GM23338 (cell line): ENCODE results near the gene CCDC68. TPM values are rescaled to one million over a fixed set of nuclear protein-coding genes. Genes with fewer than 3 reads are reported as not detected.

Experiments used
- ATAC-seq: fragments of 200-7000 bp; cut with Tn5 transposase; 3 replicates; pipeline ENCODE4 v1.9.1; 2020
- DNase-seq: peaks from one replicate; pipeline ENCODE4 v3.0.0-alpha.2; 2015; ENCODE audit warnings: low spot score
- H2AFZ ChIP-seq: fragments of 200-600 bp; sonication (generic); 2 replicates; pipeline ENCODE4 v1.8.0; 2016; ENCODE audit warnings: antibody characterized with exemption, mild to moderate bottlenecking, moderate library complexity
- H3F3A ChIP-seq: fragments of 200-600 bp; sonication (generic); replicated peaks from 2 replicates; pipeline ENCODE4 v1.8.0; 2017; ENCODE audit warnings: antibody characterized with exemption, mixed run types, low read depth
- H3K27ac ChIP-seq: fragments of 200-600 bp; sonication (generic); 2 replicates; pipeline ENCODE4 v1.6.1; 2016; ENCODE audit warnings: low read depth
- H3K27me3 ChIP-seq: fragments of 200-600 bp; sonication (generic); 2 replicates; pipeline ENCODE4 v1.8.0; 2016; ENCODE audit warnings: mild to moderate bottlenecking, mixed run types, moderate library complexity; ENCODE audit not compliant: insufficient read depth
- H3K36me3 ChIP-seq: fragments of 200-600 bp; sonication (generic); 2 replicates; pipeline ENCODE4 v1.8.0; 2016; ENCODE audit warnings: mild to moderate bottlenecking; ENCODE audit not compliant: insufficient read depth
- H3K4me1 ChIP-seq: fragments of 200-600 bp; sonication (generic); 2 replicates; pipeline ENCODE4 v1.8.0; 2016; ENCODE audit warnings: mild to moderate bottlenecking, moderate library complexity; ENCODE audit not compliant: insufficient read depth
- H3K4me2 ChIP-seq: fragments of 200-600 bp; sonication (generic); 2 replicates; pipeline ENCODE4 v1.7.1; 2017; ENCODE audit warnings: mixed run types
- H3K4me3 ChIP-seq: fragments of 200-600 bp; sonication (generic); 2 replicates; pipeline ENCODE4 v1.6.1; 2016; ENCODE audit warnings: mixed run types
- H3K79me2 ChIP-seq: fragments of 200-600 bp; sonication (generic); replicated peaks from 2 replicates; pipeline ENCODE4 v1.8.0; 2017; ENCODE audit warnings: mild to moderate bottlenecking; ENCODE audit not compliant: insufficient read depth
- H3K9me2 ChIP-seq: fragments of 200-600 bp; sonication (generic); 2 replicates; pipeline ENCODE4 v1.8.0; 2017; ENCODE audit not compliant: insufficient read depth
- H4K20me1 ChIP-seq: fragments of 200-600 bp; sonication (generic); replicated peaks from 2 replicates; pipeline ENCODE4 v1.8.0; 2017; ENCODE audit warnings: mild to moderate bottlenecking; ENCODE audit not compliant: insufficient read depth
- H3K27ac Mint-ChIP-seq: 2 replicates; pipeline ENCODE4 v1.8.0; 2020; ENCODE audit warnings: inconsistent platforms, mild to moderate bottlenecking, moderate library complexity, mixed read lengths
- H3K27me3 Mint-ChIP-seq: 3 replicates; pipeline ENCODE4 v1.8.0; 2022; ENCODE audit warnings: low read depth, mild to moderate bottlenecking, moderate library complexity, mixed read lengths, inconsistent platforms; ENCODE audit not compliant: insufficient read depth, poor library complexity
- H3K36me3 Mint-ChIP-seq: 3 replicates; pipeline ENCODE4 v1.8.0; 2021; ENCODE audit warnings: low read depth, mild to moderate bottlenecking, inconsistent platforms, moderate library complexity, mixed read lengths
- H3K4me1 Mint-ChIP-seq: 3 replicates; pipeline ENCODE4 v1.8.0; 2020; ENCODE audit warnings: mild to moderate bottlenecking, inconsistent platforms, mixed read lengths
- H3K4me3 Mint-ChIP-seq: 3 replicates; pipeline ENCODE4 v1.8.0; 2021; ENCODE audit warnings: moderate library complexity, mild to moderate bottlenecking, inconsistent platforms, mixed read lengths
- H3K9me3 Mint-ChIP-seq: 3 replicates; pipeline ENCODE4 v1.8.0; 2020; ENCODE audit warnings: moderate library complexity, mild to moderate bottlenecking, inconsistent platforms, mixed read lengths
- CREB1 ChIP-seq: fragments of 250-450 bp; sonication (Bioruptor Pico); IDR thresholded peaks from 2 replicates; pipeline ENCODE4 v1.5.0; 2020; ENCODE audit warnings: low read depth, mild to moderate bottlenecking, moderate library complexity
- CTCF ChIP-seq, 2 experiments: fragments of 200-600 bp in 1 of 2; sonication (generic) in 1 of 2; conservative IDR thresholded peaks; 2 replicates each; pipeline versions ENCODE4 v1.5.1 to v1.6.1; 2016 to 2017; ENCODE audit warnings: antibody characterized with exemption in 2 of 2, low read depth in 2 of 2, mild to moderate bottlenecking in 2 of 2, moderate library complexity in 1 of 2
- ZNF462 ChIP-seq: fragments of 250-450 bp; sonication (Bioruptor Pico); IDR thresholded peaks from 2 replicates; pipeline ENCODE4 v1.5.0; 2020; ENCODE audit warnings: mild to moderate bottlenecking, moderate library complexity
- polyA plus RNA-seq: library from polyadenylated mRNA; unstranded; fragments of >200 nt; fragmentation: Nextera tagmentation; extraction: Ambion mirVana; gene quantifications from 2 replicates; pipeline ENCODE4 v1.2.1, GENCODE V29; 2016
- total RNA-seq: library from RNA; depleted of rRNA; stranded (reverse); fragments of >200 nt; shearing (Covaris generic); gene quantifications from 2 replicates; pipeline ENCODE4 v1.2.3, GENCODE V29; 2014

CCDC68 gene
- total and polyA plus RNA-seq, 2 experiments from 2014 or later, result 1.6 to 3.7 TPM

GRCh38 chr18:54932472-54932871 lies 26.8 kb downstream of the CCDC68 start (continued):
- no peak for TF ChIP-seq ZNF462 (CRISPR knock-in tag)

- H3K36me3 ChIP-seq, result no peaks in the 10 kb centered on the region
- H3K9me3 Mint-ChIP-seq, result no peaks in the 10 kb centered on the region
- H3K27ac Mint-ChIP-seq, result no peak overlapping the region
- no peaks in the 10 kb centered on the region for H3K27me3 ChIP-seq
- H3K4me3 ChIP-seq, result no peak overlapping the region
- H2AFZ ChIP-seq, result no peak overlapping the region
- H3K4me3 Mint-ChIP-seq, result no peak overlapping the region
- no peaks in the 10 kb centered on the region for H3K9me2 ChIP-seq
- ATAC-seq (peak; percentile 58), DNase-seq (no peak)
- peaks cover 1% of the 10 kb centered on the region for H3K27me3 Mint-ChIP-seq
- H3K4me1 ChIP-seq, result no peaks in the 10 kb centered on the region
- H3K27ac ChIP-seq, result no peak overlapping the region
- H3K79me2 ChIP-seq, result no peaks in the 10 kb centered on the region
- TF ChIP-seq CTCF (conservative IDR thresholded peaks at IDR 0.05; ENCODE audit: low read depth in 2 of 2), result peak; percentile 8 to 38; a peak in 2 of 4 replicates
- TF ChIP-seq CREB1, result no peak
- H3K4me1 Mint-ChIP-seq, result no peaks in the 10 kb centered on the region
- no peaks in the 10 kb centered on the region for H3F3A ChIP-seq
- no peak overlapping the region for H3K4me2 ChIP-seq
- H3K36me3 Mint-ChIP-seq, result no peaks in the 10 kb centered on the region
- no peaks in the 10 kb centered on the region for H4K20me1 ChIP-seq
Measured at GRCh38 chr18:54931152-54931551, 28.1 kb downstream of the CCDC68 start.
